Skin epidermis (tissue), 12 donors: ENCODE measurements around the gene ANKS6.

Experiments used
- H3K27ac ChIP-seq, 21 experiments: fragments of 200-600 bp; sonication (generic) in 11 of 21; one replicate each; pipeline ENCODE4 v1.5.0; 2020; ENCODE audit warnings: mild to moderate bottlenecking in 3 of 21, inconsistent platforms in 2 of 21, moderate library complexity in 2 of 21
- H3K4me3 ChIP-seq, 7 experiments: fragments of 200-600 bp; sonication (generic) in 2 of 7; one replicate each; pipeline ENCODE4 v1.5.0; 2020; ENCODE audit warnings: inconsistent platforms in 2 of 7, mild to moderate bottlenecking in 2 of 7, moderate library complexity in 1 of 7

The ANKS6 gene

GRCh38 chr9:98778251-98778650, 18.1 kb downstream of the ANKS6 start:
- no peak overlapping the region for H3K4me3 ChIP-seq
- no peak overlapping the region for H3K27ac ChIP-seq

- no peak overlapping the region for H3K27ac ChIP-seq
- H3K4me3 ChIP-seq: no peak overlapping the region
Measured at GRCh38 chr9:98777618-98778017, 18.7 kb downstream of the ANKS6 start.

GRCh38 chr9:98775831-98776441, 20.4 kb downstream of the ANKS6 start:
- no peak overlapping the region for H3K27ac ChIP-seq
- no peak overlapping the region for H3K4me3 ChIP-seq

GRCh38 chr9:98774746-98775145, 21.6 kb downstream of the ANKS6 start:
- Histone ChIP-seq H3K27ac (no peak overlapping the region), H3K4me3 (no peak overlapping the region)

- no peak overlapping the region for H3K4me3 ChIP-seq
Measured at GRCh38 chr9:98773721-98774120, 22.6 kb downstream of the ANKS6 start.

GRCh38 chr9:98772364-98773155, 23.8 kb downstream of the ANKS6 start:
- H3K4me3 ChIP-seq: no peak overlapping the region
- H3K27ac ChIP-seq: no peak overlapping the region

More at GRCh38 chr9:98773721-98774120, 22.6 kb downstream of the ANKS6 start:
- H3K27ac ChIP-seq: no peak overlapping the region

GRCh38 chr9:98771209-98771874, 25.0 kb downstream of the ANKS6 start:
- no peak overlapping the region for H3K4me3 ChIP-seq
- H3K27ac ChIP-seq: no peak overlapping the region

GRCh38 chr9:98770717-98771116, 25.6 kb downstream of the ANKS6 start:
- H3K4me3 ChIP-seq: no peak overlapping the region

GRCh38 chr9:98768344-98768743, 28.0 kb downstream of the ANKS6 start:
- no peak overlapping the region for H3K4me3 ChIP-seq
- no peak overlapping the region for H3K27ac ChIP-seq

More at GRCh38 chr9:98770717-98771116, 25.6 kb downstream of the ANKS6 start:
- no peak overlapping the region for H3K27ac ChIP-seq

GRCh38 chr9:98767915-98768314, 28.4 kb downstream of the ANKS6 start:
- no peak overlapping the region for H3K27ac ChIP-seq

GRCh38 chr9:98767196-98767595, 29.2 kb downstream of the ANKS6 start:
- Histone ChIP-seq H3K27ac (no peak overlapping the region), H3K4me3 (no peak overlapping the region)

More at GRCh38 chr9:98767915-98768314, 28.4 kb downstream of the ANKS6 start:
- no peak overlapping the region for H3K4me3 ChIP-seq

- no peak overlapping the region for H3K27ac ChIP-seq
- no peak overlapping the region for H3K4me3 ChIP-seq
Measured at GRCh38 chr9:98766586-98766985, 29.8 kb downstream of the ANKS6 start.

GRCh38 chr9:98765256-98765655, 31.1 kb downstream of the ANKS6 start:
- H3K4me3 ChIP-seq: no peak overlapping the region
- no peak overlapping the region for H3K27ac ChIP-seq

GRCh38 chr9:98763986-98764745, 32.2 kb downstream of the ANKS6 start:
- Histone ChIP-seq H3K27ac (no peak overlapping the region), H3K4me3 (no peak overlapping the region)

GRCh38 chr9:98760231-98760630, 36.1 kb downstream of the ANKS6 start:
- Histone ChIP-seq H3K4me3 (no peak overlapping the region), H3K27ac (no peak overlapping the region)

- H3K4me3 ChIP-seq: no peak overlapping the region
- H3K27ac ChIP-seq: no peak overlapping the region
Measured at GRCh38 chr9:98755006-98755618, 41.2 kb downstream of the ANKS6 start.

- no peak overlapping the region for H3K4me3 ChIP-seq
- H3K27ac ChIP-seq: no peak overlapping the region
Measured at GRCh38 chr9:98751210-98751609, 45.1 kb downstream of the ANKS6 start.

- no peak overlapping the region for H3K4me3 ChIP-seq
- no peak overlapping the region for H3K27ac ChIP-seq
Measured at GRCh38 chr9:98750364-98751060, 45.8 kb downstream of the ANKS6 start.

- no peak overlapping the region for H3K4me3 ChIP-seq
- H3K27ac ChIP-seq: no peak overlapping the region
Measured at GRCh38 chr9:98747476-98747875, 48.9 kb downstream of the ANKS6 start.
